OCI-LY1 (cell line): ENCODE measurements around the gene CAMTA1.

Source experiments
- CTCF ChIP-seq: fragments of 200-600 bp; sonication (generic), shearing (Covaris generic); IDR thresholded peaks from 2 replicates; pipeline ENCODE4 v1.5.1; 2017; ENCODE audit warnings: mild to moderate bottlenecking, antibody characterized with exemption, low read length, moderate library complexity, mixed read lengths
- EZH2 ChIP-seq: fragments of 200-600 bp; sonication (generic), shearing (Covaris generic); IDR thresholded peaks from 2 replicates; pipeline ENCODE4 v1.8.0; 2017; ENCODE audit warnings: borderline replicate concordance, mixed run types, mild to moderate bottlenecking, antibody characterized with exemption, low read length, moderate library complexity, mixed read lengths

- TF ChIP-seq CTCF = no peak
- TF ChIP-seq EZH2 = no peak
Measured at GRCh38 chr1:7562729-7563605, 777.7 kb downstream of the CAMTA1 start.
